Fibroblast of lung (primary cell): ENCODE results near the gene GCLC. TPM values are rescaled to one million over a fixed set of nuclear protein-coding genes. Genes with fewer than 3 reads are reported as not detected.
"Not testable (repeated sequence)": the region's sequence is repeated elsewhere in the genome, so short reads cannot be mapped to it uniquely, and the experiment has no call there.

Source experiments
- DNase-seq, 2 donors: peaks; one replicate each; pipeline versions ENCODE4 v3.0.0 to v3.0.0-alpha.2; 2010; ENCODE audit warnings: low read depth in 2 of 2
- H2AFZ ChIP-seq: 2 replicates; pipeline ENCODE4 v1.5.1; 2012; ENCODE audit warnings: low read length, control low read depth, inconsistent platforms
- H3K27ac ChIP-seq: 2 replicates; pipeline ENCODE4 v1.5.1; 2011; ENCODE audit warnings: low read length, control low read depth; ENCODE audit not compliant: insufficient read depth
- H3K27me3 ChIP-seq: 2 replicates; pipeline ENCODE4 v1.5.1; 2011; ENCODE audit warnings: mild to moderate bottlenecking, low read length; ENCODE audit not compliant: control insufficient read depth, insufficient read depth
- H3K36me3 ChIP-seq: 2 replicates; pipeline ENCODE4 v1.5.1; 2011; ENCODE audit warnings: low read length; ENCODE audit not compliant: control insufficient read depth, insufficient read depth
- H3K4me1 ChIP-seq: 2 replicates; pipeline ENCODE4 v1.5.1; 2011; ENCODE audit warnings: low read length; ENCODE audit not compliant: control insufficient read depth, insufficient read depth; ENCODE audit errors: extremely low read depth
- H3K4me2 ChIP-seq: 2 replicates; pipeline ENCODE4 v1.5.1; 2011; ENCODE audit warnings: low read length, control low read depth; ENCODE audit not compliant: insufficient read depth; ENCODE audit errors: extremely low read depth
- H3K4me3 ChIP-seq, 4 experiments: fragments of 200-600 bp in 1 of 4; sonication (generic) in 1 of 4; replicated peaks in 1 of 4; 2 replicates each; pipeline ENCODE4 v1.5.1; 2011 to 2016; ENCODE audit warnings: low read length in 4 of 4, low read depth in 3 of 4, mild to moderate bottlenecking in 3 of 4, control low read depth in 2 of 4, inconsistent platforms in 1 of 4, mixed read lengths in 1 of 4; ENCODE audit not compliant: insufficient read depth in 1 of 4; ENCODE audit errors: control extremely low read depth in 1 of 4
- H3K79me2 ChIP-seq: 2 replicates; pipeline ENCODE4 v1.5.1; 2012; ENCODE audit warnings: mild to moderate bottlenecking, low read length, inconsistent platforms; ENCODE audit not compliant: control insufficient read depth, insufficient read depth
- H3K9ac ChIP-seq: 2 replicates; pipeline ENCODE4 v1.5.1; 2011; ENCODE audit warnings: mild to moderate bottlenecking, low read length, control low read depth; ENCODE audit not compliant: insufficient read depth
- H3K9me3 ChIP-seq: 2 replicates; pipeline ENCODE4 v1.5.1; 2012; ENCODE audit warnings: low read depth, low read length; ENCODE audit not compliant: control insufficient read depth, insufficient read depth
- H4K20me1 ChIP-seq: 2 replicates; pipeline ENCODE4 v1.5.1; 2011; ENCODE audit warnings: low read length; ENCODE audit not compliant: control insufficient read depth, insufficient read depth; ENCODE audit errors: extremely low read depth
- EZH2 ChIP-seq: IDR thresholded peaks from 2 replicates; pipeline ENCODE4 v1.5.1; 2012; ENCODE audit warnings: low read length, control low read depth, mild to moderate bottlenecking; ENCODE audit errors: missing control alignments
- polyA plus RNA-seq, 2 donors: library from polyadenylated mRNA; depleted of rRNA in 1 of 2; stranded (reverse) in 1 of 2; unstranded in 1 of 2; fragments of >200 nt; gene quantifications; 2 replicates each; pipeline ENCODE4 v1.2.1, GENCODE V29; 2011 to 2012; ENCODE audit warnings: missing spikeins in 1 of 2
- total RNA-seq: library from RNA; depleted of rRNA; stranded (reverse); fragments of >200 nt; gene quantifications from 2 replicates; pipeline ENCODE4 v1.2.1, GENCODE V29; 2014
- TF ChIP-seq, protein P1 (sequence below), 2 donors: IDR thresholded peaks in 1 of 2; conservative IDR thresholded peaks in 1 of 2; 1 replicate in 1 of 2; 2 replicates in 1 of 2; pipeline ENCODE4 v1.5.1; 2011 to 2012; ENCODE audit warnings: low read length in 2 of 2, control low read depth in 1 of 2, inconsistent platforms in 1 of 2, low read depth in 1 of 2, mild to moderate bottlenecking in 1 of 2

Gene GCLC
- total and polyA plus RNA-seq, 2 donors (not counting 1 experiment from before 2014, with no cell fraction given) = 16.0 to 31.4 TPM

GRCh38 chr6:53565886-53566285 lies 21.0 kb upstream of the GCLC start:
- H3K36me3 ChIP-seq = no peaks in the 10 kb centered on the region
- H3K27me3 ChIP-seq = no peaks in the 10 kb centered on the region
- no peak overlapping the region for H3K4me3 ChIP-seq
- no peaks in the 10 kb centered on the region for H3K4me1 ChIP-seq
- H3K79me2 ChIP-seq = no peaks in the 10 kb centered on the region
- DNase-seq = peak in 1 of 2 donors; percentile 49
- no peak overlapping the region for H3K9ac ChIP-seq
- no peaks in the 10 kb centered on the region for H4K20me1 ChIP-seq
- TF ChIP-seq, protein P1, sequence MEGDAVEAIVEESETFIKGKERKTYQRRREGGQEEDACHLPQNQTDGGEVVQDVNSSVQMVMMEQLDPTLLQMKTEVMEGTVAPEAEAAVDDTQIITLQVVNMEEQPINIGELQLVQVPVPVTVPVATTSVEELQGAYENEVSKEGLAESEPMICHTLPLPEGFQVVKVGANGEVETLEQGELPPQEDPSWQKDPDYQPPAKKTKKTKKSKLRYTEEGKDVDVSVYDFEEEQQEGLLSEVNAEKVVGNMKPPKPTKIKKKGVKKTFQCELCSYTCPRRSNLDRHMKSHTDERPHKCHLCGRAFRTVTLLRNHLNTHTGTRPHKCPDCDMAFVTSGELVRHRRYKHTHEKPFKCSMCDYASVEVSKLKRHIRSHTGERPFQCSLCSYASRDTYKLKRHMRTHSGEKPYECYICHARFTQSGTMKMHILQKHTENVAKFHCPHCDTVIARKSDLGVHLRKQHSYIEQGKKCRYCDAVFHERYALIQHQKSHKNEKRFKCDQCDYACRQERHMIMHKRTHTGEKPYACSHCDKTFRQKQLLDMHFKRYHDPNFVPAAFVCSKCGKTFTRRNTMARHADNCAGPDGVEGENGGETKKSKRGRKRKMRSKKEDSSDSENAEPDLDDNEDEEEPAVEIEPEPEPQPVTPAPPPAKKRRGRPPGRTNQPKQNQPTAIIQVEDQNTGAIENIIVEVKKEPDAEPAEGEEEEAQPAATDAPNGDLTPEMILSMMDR (conservative IDR thresholded peaks at IDR 0.05 in 1 of 2, IDR thresholded peaks at IDR 0.05 in 1 of 2; ENCODE audit: low read depth in 1 of 2, low read length in 2 of 2) = no peak
- no peak for TF ChIP-seq EZH2
- H2AFZ ChIP-seq = no peak overlapping the region
- no peak overlapping the region for H3K27ac ChIP-seq
- no peaks in the 10 kb centered on the region for H3K9me3 ChIP-seq
- no peak overlapping the region for H3K4me2 ChIP-seq

DNA sequence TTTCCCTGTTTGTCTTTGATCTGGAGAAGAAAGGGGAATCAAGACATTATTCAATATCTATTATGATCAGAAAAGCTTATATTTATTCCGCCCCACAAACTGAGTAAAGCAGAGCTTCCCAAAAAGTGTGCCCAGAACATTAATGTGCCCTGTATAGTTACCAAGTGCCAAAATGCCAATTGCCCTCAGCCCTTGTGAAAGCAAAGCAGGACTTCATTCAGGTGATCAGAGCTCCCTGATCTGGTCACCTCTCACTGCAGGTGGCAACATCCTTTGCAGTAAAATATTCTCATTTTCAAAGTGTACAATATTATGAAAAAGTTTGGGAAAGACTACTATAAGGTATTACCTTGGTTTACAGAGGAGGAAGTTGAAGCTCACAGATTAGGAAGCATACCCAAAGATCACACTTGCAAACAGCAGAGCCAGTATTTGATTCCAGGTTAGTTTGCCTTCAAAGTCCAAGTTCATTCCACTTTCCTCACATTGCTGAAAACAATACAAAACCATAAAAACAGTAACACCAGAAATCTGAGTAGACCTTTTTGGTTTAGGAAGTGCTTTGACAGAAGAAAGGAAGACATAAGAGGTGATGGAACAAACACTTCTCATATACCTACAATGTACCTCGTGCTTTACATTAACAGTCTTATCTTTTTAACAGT lies 19.6 kb upstream of the GCLC start:
- H3K4me3 ChIP-seq = no peak overlapping the region
- no peak overlapping the region for H3K4me2 ChIP-seq
- no peak for DNase-seq
- no peaks in the 10 kb centered on the region for H3K36me3 ChIP-seq
- H3K4me1 ChIP-seq = no peaks in the 10 kb centered on the region
- no peaks in the 10 kb centered on the region for H3K9me3 ChIP-seq
- no peaks in the 10 kb centered on the region for H4K20me1 ChIP-seq
- H3K27ac ChIP-seq = no peak overlapping the region
- no peaks in the 10 kb centered on the region for H3K79me2 ChIP-seq
- TF ChIP-seq, protein P1 (conservative IDR thresholded peaks at IDR 0.05 in 1 of 2, IDR thresholded peaks at IDR 0.05 in 1 of 2; ENCODE audit: low read depth in 1 of 2, low read length in 2 of 2) = no peak
- TF ChIP-seq EZH2 = no peak
- H2AFZ ChIP-seq = no peak overlapping the region
- no peak overlapping the region for H3K9ac ChIP-seq
- H3K27me3 ChIP-seq = no peaks in the 10 kb centered on the region

DNA sequence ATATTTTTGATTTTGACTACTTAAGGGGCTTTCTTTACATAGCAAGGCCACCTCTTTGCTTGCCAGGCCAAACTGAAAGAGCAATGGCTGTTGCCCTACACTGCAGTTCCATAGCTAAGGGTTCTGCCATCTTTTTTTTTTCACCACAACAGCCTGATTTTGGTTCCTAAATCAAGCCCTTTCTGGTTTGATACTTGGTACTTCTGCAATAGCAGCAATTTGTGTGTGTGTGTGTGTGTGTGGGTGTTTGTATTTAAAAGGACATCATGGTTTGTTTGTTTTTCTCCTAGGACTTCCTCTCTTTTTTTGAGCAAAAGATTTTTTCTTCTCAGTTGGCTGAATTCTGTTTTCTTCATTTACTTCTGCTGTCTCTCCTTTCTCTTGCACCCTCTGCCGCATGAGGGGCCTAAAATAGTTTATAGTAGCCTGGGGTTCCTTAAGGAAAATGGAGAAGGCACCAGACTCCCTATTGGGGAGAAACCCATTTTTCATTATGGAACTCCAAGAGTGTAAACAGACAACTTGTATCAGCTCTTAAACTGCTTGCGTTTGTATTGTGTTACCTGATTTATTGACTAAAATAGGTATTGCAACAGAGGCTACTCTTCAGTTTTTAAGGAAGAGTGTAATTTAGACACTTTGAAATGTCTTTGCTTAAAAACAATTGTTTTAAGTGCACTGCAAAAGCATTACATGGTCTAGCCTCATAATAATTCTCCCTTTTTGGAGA lies 12.2 kb upstream of the GCLC start:
- Histone ChIP-seq H2AFZ (no peak overlapping the region), H3K4me3 (no peak overlapping the region), H3K4me1 (no peaks in the 10 kb centered on the region), H4K20me1 (no peaks in the 10 kb centered on the region), H3K9me3 (no peaks in the 10 kb centered on the region), H3K79me2 (no peaks in the 10 kb centered on the region), H3K4me2 (no peak overlapping the region), H3K27me3 (no peaks in the 10 kb centered on the region), H3K27ac (no peak overlapping the region), H3K9ac (no peak overlapping the region), H3K36me3 (no peaks in the 10 kb centered on the region)
- no peak for TF ChIP-seq EZH2
- TF ChIP-seq, protein P1 (conservative IDR thresholded peaks at IDR 0.05 in 1 of 2, IDR thresholded peaks at IDR 0.05 in 1 of 2; ENCODE audit: low read depth in 1 of 2, low read length in 2 of 2) = no peak
- DNase-seq = no peak

GRCh38 chr6:53553600-53553999 lies 8.7 kb upstream of the GCLC start:
- not testable (repeated sequence) for H2AFZ ChIP-seq, H3K27me3 ChIP-seq, H3K36me3 ChIP-seq, H3K79me2 ChIP-seq, H3K4me1 ChIP-seq, H3K27ac ChIP-seq, H3K4me2 ChIP-seq, H3K4me3 ChIP-seq, H3K9me3 ChIP-seq, H4K20me1 ChIP-seq, H3K9ac ChIP-seq, DNase-seq
